SK-N-SH treated with all-trans-retinoic acid at 6 μM for 48 hours (cell line): ENCODE measurements around the gene RAB5B.
A peak's percentile ranks its signal among the peaks of the same experiment; 100 is the strongest.

Source experiments
- ATAC-seq: fragments of 200-7000 bp; cut with Tn5 transposase; 3 replicates; pipeline ENCODE4 v1.9.1; 2020; ENCODE audit warnings: mild to moderate bottlenecking, moderate library complexity
- ARNTL ChIP-seq: fragments of 450-650 bp; formaldehyde crosslinking; IDR thresholded peaks from 2 replicates; pipeline ENCODE4 v1.5.0; 2020; ENCODE audit warnings: low read depth, mild to moderate bottlenecking, moderate library complexity, borderline replicate concordance
- CREB5 ChIP-seq: fragments of 250-450 bp; sonication (Bioruptor Pico); IDR thresholded peaks from 2 replicates; pipeline ENCODE4 v1.5.1; 2020; ENCODE audit warnings: low read depth, mild to moderate bottlenecking, moderate library complexity
- CSDC2 ChIP-seq: fragments of 250-450 bp; sonication (Bioruptor Pico); IDR thresholded peaks from 2 replicates; pipeline ENCODE4 v1.5.0; 2020; ENCODE audit warnings: mild to moderate bottlenecking, moderate library complexity
- CSRNP3 ChIP-seq: fragments of 250-450 bp; sonication (Bioruptor Pico); IDR thresholded peaks from 2 replicates; pipeline ENCODE4 v1.5.1; 2021; ENCODE audit warnings: mild to moderate bottlenecking, moderate library complexity
- ESRRG ChIP-seq: fragments of 250-450 bp; sonication (Bioruptor Pico); IDR thresholded peaks from 2 replicates; pipeline ENCODE4 v1.6.1; 2021; ENCODE audit warnings: mild to moderate bottlenecking
- GLIS3 ChIP-seq: fragments of 250-450 bp; sonication (Bioruptor Pico); IDR thresholded peaks from 2 replicates; pipeline ENCODE4 v1.5.0; 2020; ENCODE audit warnings: mild to moderate bottlenecking, moderate library complexity
- ISL1 ChIP-seq: fragments of 250-450 bp; sonication (Bioruptor Pico); IDR thresholded peaks from 2 replicates; pipeline ENCODE4 v2.1.2; 2022; ENCODE audit warnings: mild to moderate bottlenecking, moderate library complexity
- OSR1 ChIP-seq: fragments of 250-450 bp; sonication (Bioruptor Pico); IDR thresholded peaks from 2 replicates; pipeline ENCODE4 v1.8.0; 2022; ENCODE audit warnings: moderate library complexity, mild to moderate bottlenecking, inconsistent platforms
- PATZ1 ChIP-seq: fragments of 250-450 bp; sonication (Bioruptor Pico); IDR thresholded peaks from 2 replicates; pipeline ENCODE4 v1.8.0; 2020; ENCODE audit warnings: mild to moderate bottlenecking, moderate library complexity, borderline replicate concordance
- PPARA ChIP-seq: fragments of 250-450 bp; sonication (Bioruptor Pico); IDR thresholded peaks from 2 replicates; pipeline ENCODE4 v1.5.0; 2020; ENCODE audit warnings: mild to moderate bottlenecking, borderline replicate concordance
- RARB ChIP-seq: fragments of 250-450 bp; sonication (Bioruptor Pico); IDR thresholded peaks from 2 replicates; pipeline ENCODE4 v1.8.0; 2021; ENCODE audit warnings: mild to moderate bottlenecking, moderate library complexity
- SNAI2 ChIP-seq: fragments of 250-450 bp; sonication (Bioruptor Pico); IDR thresholded peaks from 2 replicates; pipeline ENCODE4 v1.5.0; 2020; ENCODE audit warnings: mild to moderate bottlenecking, moderate library complexity
- TOX ChIP-seq: fragments of 250-450 bp; sonication (Bioruptor Pico); IDR thresholded peaks from 2 replicates; pipeline ENCODE4 v1.8.0; 2021; ENCODE audit warnings: mild to moderate bottlenecking, moderate library complexity, borderline replicate concordance
- ZC3H10 ChIP-seq: fragments of 250-450 bp; sonication (Bioruptor Pico); IDR thresholded peaks from 2 replicates; pipeline ENCODE4 v1.5.1; 2021; ENCODE audit warnings: mild to moderate bottlenecking, moderate library complexity
- ZFP3 ChIP-seq: fragments of 250-450 bp; sonication (Bioruptor Pico); IDR thresholded peaks from 2 replicates; pipeline ENCODE4 v1.5.0; 2020; ENCODE audit warnings: mild to moderate bottlenecking, moderate library complexity
- ZNF70 ChIP-seq: fragments of 450-650 bp; formaldehyde crosslinking; IDR thresholded peaks from 2 replicates; pipeline ENCODE4 v1.5.0; 2020; ENCODE audit warnings: mild to moderate bottlenecking, moderate library complexity
- TF ChIP-seq, protein P1 (sequence below): fragments of 250-450 bp; sonication (Bioruptor Pico); IDR thresholded peaks from 2 replicates; pipeline ENCODE4 v1.8.0; 2021; ENCODE audit warnings: low read depth, mild to moderate bottlenecking, moderate library complexity, borderline replicate concordance
- TF ChIP-seq, protein P2 (sequence below): fragments of 250-450 bp; sonication (Bioruptor Pico); IDR thresholded peaks from 2 replicates; pipeline ENCODE4 v1.5.0; 2020; ENCODE audit warnings: mild to moderate bottlenecking, moderate library complexity

The RAB5B gene

DNA sequence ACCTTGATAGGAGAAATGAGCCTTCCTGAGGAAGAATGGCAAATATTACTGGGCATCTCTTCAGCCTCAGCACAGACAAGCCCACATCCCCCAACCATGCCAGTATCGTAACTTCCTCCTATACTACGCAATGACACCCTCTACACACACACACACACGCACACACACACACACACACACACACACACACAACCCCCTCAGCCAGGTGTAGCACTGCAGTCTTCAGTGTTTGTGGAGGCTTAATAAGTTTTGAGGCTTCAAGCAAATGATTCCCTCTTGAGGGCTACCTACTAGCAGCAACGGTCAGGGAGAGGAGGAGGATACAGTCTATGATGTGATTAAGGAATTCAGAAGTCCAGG, 41.3 kb upstream of the RAB5B start:
- TF ChIP-seq GLIS3 (no peak), ARNTL (no peak), CREB5 (CRISPR knock-in tag) (no peak), ESRRG (CRISPR knock-in tag) (no peak), PPARA (CRISPR knock-in tag) (no peak), ZFP3 (CRISPR knock-in tag) (no peak), CSRNP3 (CRISPR knock-in tag) (no peak), OSR1 (CRISPR knock-in tag) (no peak)
- TF ChIP-seq, protein P1, sequence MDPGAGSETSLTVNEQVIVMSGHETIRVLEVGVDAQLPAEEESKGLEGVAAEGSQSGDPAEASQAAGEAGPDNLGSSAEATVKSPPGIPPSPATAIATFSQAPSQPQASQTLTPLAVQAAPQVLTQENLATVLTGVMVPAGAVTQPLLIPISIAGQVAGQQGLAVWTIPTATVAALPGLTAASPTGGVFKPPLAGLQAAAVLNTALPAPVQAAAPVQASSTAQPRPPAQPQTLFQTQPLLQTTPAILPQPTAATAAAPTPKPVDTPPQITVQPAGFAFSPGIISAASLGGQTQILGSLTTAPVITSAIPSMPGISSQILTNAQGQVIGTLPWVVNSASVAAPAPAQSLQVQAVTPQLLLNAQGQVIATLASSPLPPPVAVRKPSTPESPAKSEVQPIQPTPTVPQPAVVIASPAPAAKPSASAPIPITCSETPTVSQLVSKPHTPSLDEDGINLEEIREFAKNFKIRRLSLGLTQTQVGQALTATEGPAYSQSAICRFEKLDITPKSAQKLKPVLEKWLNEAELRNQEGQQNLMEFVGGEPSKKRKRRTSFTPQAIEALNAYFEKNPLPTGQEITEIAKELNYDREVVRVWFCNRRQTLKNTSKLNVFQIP (CRISPR knock-in tag) = no peak
- TF ChIP-seq, all 23 proteins: peak for 0
- ATAC-seq = peak; percentile 14

- peak; percentile 10; the same call in 2 of the 3 replicates for ATAC-seq
- TF ChIP-seq, protein P1 (CRISPR knock-in tag) = no peak
Observed at GRCh38 chr12:55933169-55933798, 40.6 kb upstream of the RAB5B start.

DNA sequence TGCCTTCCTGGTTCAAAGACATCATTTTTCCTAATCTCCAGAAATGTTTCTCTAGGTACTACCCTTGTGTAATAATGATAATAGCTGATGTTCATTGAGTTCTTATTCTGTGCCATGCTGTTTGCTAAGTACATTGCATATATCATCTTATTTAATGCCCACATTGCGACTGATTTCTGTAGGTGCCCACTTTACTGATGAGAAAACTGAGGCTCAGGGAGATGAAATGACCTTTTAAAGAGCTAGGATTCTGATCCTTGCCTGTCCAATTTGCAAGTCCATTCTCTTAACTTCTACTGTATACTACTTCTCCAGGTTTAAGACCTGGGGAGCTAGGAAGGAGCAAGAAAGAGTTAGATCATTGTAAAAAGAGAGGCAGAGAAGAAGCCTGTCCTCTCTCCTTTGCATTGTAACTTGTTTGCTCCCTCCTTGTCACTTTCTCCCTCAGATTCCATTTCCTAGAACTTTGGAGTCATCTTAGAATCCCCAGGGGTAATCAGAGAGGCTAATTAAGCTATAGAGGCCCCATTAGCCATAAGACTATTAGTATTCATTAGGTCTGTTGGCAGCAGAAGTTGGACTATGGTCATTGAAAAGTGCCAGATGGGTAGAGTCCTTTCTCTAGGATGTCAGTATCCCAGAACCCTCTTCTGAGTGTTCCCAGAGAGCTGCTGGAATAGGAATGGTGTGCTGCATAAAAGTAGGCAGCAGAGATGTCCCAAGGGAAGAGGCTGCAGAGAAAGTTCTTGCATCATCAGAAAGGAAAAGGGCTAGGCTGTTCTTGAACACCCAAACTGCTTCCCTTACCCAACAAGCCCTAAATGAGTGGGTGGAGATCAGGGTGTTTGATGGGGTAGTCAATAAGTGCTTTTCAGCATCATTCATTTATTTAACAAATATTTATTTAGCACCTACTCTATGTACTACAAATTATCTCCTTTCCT, 39.8 kb upstream of the RAB5B start:
- TF ChIP-seq ZFP3 (CRISPR knock-in tag) (no peak), PATZ1 (no peak), RARB (no peak), GLIS3 (no peak), TOX (CRISPR knock-in tag) (no peak), CREB5 (CRISPR knock-in tag) (no peak), ISL1 (no peak), ARNTL (no peak), SNAI2 (CRISPR knock-in tag) (no peak), ZNF70 (CRISPR knock-in tag) (no peak), PPARA (CRISPR knock-in tag) (no peak), ZC3H10 (no peak), OSR1 (CRISPR knock-in tag) (no peak), CSDC2 (CRISPR knock-in tag) (no peak)
- TF ChIP-seq, protein P2, sequence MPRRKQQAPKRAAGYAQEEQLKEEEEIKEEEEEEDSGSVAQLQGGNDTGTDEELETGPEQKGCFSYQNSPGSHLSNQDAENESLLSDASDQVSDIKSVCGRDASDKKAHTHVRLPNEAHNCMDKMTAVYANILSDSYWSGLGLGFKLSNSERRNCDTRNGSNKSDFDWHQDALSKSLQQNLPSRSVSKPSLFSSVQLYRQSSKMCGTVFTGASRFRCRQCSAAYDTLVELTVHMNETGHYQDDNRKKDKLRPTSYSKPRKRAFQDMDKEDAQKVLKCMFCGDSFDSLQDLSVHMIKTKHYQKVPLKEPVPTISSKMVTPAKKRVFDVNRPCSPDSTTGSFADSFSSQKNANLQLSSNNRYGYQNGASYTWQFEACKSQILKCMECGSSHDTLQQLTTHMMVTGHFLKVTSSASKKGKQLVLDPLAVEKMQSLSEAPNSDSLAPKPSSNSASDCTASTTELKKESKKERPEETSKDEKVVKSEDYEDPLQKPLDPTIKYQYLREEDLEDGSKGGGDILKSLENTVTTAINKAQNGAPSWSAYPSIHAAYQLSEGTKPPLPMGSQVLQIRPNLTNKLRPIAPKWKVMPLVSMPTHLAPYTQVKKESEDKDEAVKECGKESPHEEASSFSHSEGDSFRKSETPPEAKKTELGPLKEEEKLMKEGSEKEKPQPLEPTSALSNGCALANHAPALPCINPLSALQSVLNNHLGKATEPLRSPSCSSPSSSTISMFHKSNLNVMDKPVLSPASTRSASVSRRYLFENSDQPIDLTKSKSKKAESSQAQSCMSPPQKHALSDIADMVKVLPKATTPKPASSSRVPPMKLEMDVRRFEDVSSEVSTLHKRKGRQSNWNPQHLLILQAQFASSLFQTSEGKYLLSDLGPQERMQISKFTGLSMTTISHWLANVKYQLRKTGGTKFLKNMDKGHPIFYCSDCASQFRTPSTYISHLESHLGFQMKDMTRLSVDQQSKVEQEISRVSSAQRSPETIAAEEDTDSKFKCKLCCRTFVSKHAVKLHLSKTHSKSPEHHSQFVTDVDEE (CRISPR knock-in tag) = no peak
- TF ChIP-seq, protein P1 (CRISPR knock-in tag) = no peak
- no peak for ATAC-seq
